MM.1S (cell line): ENCODE measurements around the gene MYCL.

Experiments used
- EZH2phosphoT487 ChIP-seq: fragments of 300-600 bp; sonication (generic); IDR thresholded peaks from 2 replicates; pipeline ENCODE4 v1.6.1; 2018; ENCODE audit warnings: antibody characterized with exemption, low read length
- TF ChIP-seq, protein P1 (sequence below): fragments of 300-600 bp; sonication (generic); IDR thresholded peaks from 2 replicates; pipeline ENCODE4 v1.5.1; 2016; ENCODE audit warnings: antibody characterized with exemption, low read length, mixed read lengths

DNA sequence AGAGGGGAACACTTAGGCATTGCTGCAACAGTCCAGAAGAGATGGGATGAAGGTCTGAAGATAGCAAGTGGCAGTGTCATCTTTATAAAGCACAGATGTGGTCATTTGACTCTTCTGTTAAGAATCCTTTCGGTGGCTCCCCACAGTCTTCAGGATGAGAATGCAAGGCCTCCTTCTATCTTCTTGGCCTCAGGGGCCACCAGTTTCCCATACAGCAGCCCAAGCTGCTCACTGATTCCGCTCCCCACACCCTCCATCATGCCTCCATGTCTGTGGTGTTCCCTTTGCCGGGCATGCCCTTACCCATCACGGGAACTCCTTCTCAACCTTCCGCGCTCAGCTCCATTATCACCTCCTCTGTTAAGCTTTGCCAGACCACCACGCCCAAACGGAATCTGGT lies 37.1 kb upstream of the MYCL start:
- no peak for TF ChIP-seq EZH2phosphoT487
- TF ChIP-seq, protein P1, sequence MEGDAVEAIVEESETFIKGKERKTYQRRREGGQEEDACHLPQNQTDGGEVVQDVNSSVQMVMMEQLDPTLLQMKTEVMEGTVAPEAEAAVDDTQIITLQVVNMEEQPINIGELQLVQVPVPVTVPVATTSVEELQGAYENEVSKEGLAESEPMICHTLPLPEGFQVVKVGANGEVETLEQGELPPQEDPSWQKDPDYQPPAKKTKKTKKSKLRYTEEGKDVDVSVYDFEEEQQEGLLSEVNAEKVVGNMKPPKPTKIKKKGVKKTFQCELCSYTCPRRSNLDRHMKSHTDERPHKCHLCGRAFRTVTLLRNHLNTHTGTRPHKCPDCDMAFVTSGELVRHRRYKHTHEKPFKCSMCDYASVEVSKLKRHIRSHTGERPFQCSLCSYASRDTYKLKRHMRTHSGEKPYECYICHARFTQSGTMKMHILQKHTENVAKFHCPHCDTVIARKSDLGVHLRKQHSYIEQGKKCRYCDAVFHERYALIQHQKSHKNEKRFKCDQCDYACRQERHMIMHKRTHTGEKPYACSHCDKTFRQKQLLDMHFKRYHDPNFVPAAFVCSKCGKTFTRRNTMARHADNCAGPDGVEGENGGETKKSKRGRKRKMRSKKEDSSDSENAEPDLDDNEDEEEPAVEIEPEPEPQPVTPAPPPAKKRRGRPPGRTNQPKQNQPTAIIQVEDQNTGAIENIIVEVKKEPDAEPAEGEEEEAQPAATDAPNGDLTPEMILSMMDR = no peak
